ENCODE data around the gene ZNF385B. TPM values are rescaled to one million over a fixed set of nuclear protein-coding genes. Genes with fewer than 3 reads are reported as not detected.
"Not testable (repeated sequence)": the region's sequence is repeated elsewhere in the genome, so short reads cannot be mapped to it uniquely, and the experiment has no call there.

The ZNF385B gene
- total RNA-seq, 3 donors from 2014 or later = 3.4 to 8.8 (median 4.5) TPM

- H3K27me3 ChIP-seq = no peaks in the 10 kb centered on the region
- no peaks in the 10 kb centered on the region for H3K36me3 ChIP-seq
- H3K27ac ChIP-seq = no peak overlapping the region
- intact Hi-C loops (cut with DNase I; ENCODE audit: low total_unique reads) = no loop called here
- TF ChIP-seq POLR2AphosphoS5 (IDR thresholded peaks at IDR 0.05) (no peak), POLR2A (IDR thresholded peaks at IDR 0.05) (no peak)
- TF ChIP-seq, protein P1, sequence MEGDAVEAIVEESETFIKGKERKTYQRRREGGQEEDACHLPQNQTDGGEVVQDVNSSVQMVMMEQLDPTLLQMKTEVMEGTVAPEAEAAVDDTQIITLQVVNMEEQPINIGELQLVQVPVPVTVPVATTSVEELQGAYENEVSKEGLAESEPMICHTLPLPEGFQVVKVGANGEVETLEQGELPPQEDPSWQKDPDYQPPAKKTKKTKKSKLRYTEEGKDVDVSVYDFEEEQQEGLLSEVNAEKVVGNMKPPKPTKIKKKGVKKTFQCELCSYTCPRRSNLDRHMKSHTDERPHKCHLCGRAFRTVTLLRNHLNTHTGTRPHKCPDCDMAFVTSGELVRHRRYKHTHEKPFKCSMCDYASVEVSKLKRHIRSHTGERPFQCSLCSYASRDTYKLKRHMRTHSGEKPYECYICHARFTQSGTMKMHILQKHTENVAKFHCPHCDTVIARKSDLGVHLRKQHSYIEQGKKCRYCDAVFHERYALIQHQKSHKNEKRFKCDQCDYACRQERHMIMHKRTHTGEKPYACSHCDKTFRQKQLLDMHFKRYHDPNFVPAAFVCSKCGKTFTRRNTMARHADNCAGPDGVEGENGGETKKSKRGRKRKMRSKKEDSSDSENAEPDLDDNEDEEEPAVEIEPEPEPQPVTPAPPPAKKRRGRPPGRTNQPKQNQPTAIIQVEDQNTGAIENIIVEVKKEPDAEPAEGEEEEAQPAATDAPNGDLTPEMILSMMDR (IDR thresholded peaks at IDR 0.05) = no peak
- no peaks in the 10 kb centered on the region for H3K9me3 ChIP-seq
- no peaks in the 10 kb centered on the region for H3K4me1 ChIP-seq
- DNase-seq (ENCODE audit: low spot score in 2 of 2) = no peak
- H3K4me3 ChIP-seq = no peak overlapping the region
Measured at GRCh38 chr2:179787601-179788000, 73.8 kb downstream of the ZNF385B start.

GRCh38 chr2:179785902-179786301 lies 75.5 kb downstream of the ZNF385B start:
- no peak for DNase-seq (ENCODE audit: low spot score in 2 of 2)
- TF ChIP-seq POLR2AphosphoS5 (IDR thresholded peaks at IDR 0.05) = no peak
- TF ChIP-seq, protein P1 (IDR thresholded peaks at IDR 0.05) = no peak
- no peak overlapping the region for H3K4me3 ChIP-seq
- H3K27me3 ChIP-seq = no peaks in the 10 kb centered on the region
- H3K9me3 ChIP-seq = no peaks in the 10 kb centered on the region
- H3K36me3 ChIP-seq = no peaks in the 10 kb centered on the region
- no peak overlapping the region for H3K27ac ChIP-seq
- no peaks in the 10 kb centered on the region for H3K4me1 ChIP-seq
- intact Hi-C loops (cut with DNase I; ENCODE audit: low total_unique reads) = no loop called here

DNA sequence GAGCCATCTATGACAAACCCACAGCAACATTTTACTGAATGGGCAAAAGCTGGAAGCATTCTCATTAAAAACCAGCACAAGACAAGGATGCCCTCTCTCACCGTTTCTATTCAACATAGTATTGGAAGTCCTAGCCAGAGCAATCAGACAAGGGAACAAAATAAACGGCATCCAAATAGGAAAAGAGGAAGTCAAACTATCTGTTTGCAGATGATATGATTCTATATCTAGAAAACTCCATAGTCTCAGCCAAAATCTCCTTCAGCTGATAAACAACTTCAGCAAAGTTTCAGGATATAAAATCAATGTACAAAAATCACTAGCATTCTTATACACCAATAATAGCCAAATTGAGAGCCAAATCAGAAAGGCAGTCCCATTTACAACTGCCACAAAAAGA lies 79.1 kb downstream of the ZNF385B start:
- H3K27ac ChIP-seq; DNase-seq (ENCODE audit: low spot score in 2 of 2); H3K27me3 ChIP-seq; intact Hi-C loops (cut with DNase I; ENCODE audit: low total_unique reads); H3K9me3 ChIP-seq; H3K36me3 ChIP-seq; H3K4me3 ChIP-seq; H3K4me1 ChIP-seq: not testable (repeated sequence)

- Histone ChIP-seq H3K4me3 (no peak overlapping the region), H3K36me3 (no peaks in the 10 kb centered on the region), H3K9me3 (no peaks in the 10 kb centered on the region), H3K4me1 (no peaks in the 10 kb centered on the region), H3K27ac (no peak overlapping the region), H3K27me3 (no peaks in the 10 kb centered on the region)
- intact Hi-C loops (cut with DNase I; ENCODE audit: low total_unique reads) = no loop called here
- DNase-seq (ENCODE audit: low spot score in 2 of 2) = no peak
- TF ChIP-seq POLR2AphosphoS5 (IDR thresholded peaks at IDR 0.05) (no peak), POLR2A (IDR thresholded peaks at IDR 0.05) (no peak)
- TF ChIP-seq, protein P1 (IDR thresholded peaks at IDR 0.05) = no peak
Measured at GRCh38 chr2:179773986-179774385, 87.4 kb downstream of the ZNF385B start.

DNA sequence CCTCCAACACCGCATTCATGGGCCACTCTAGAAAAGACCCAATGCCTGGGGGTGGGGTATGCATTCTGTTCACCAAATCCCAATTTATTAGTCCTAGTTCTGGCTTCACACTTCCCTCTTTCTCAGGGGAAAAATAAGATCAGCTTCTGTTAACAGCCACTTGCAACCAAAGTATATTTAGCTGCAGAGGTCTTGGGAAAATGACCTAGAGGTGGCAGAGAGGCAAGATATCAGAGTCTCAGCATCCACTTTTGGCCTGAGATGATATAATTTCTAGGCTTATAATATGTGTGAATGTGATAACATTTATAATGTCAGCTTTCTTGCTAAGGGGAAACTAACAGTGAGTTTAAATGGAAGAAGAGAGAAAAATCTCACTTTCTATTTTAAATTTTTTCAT lies 89.1 kb downstream of the ZNF385B start:
- no peaks in the 10 kb centered on the region for H3K27me3 ChIP-seq
- H3K27ac ChIP-seq = no peak overlapping the region
- no peak for DNase-seq (ENCODE audit: low spot score in 2 of 2)
- no peaks in the 10 kb centered on the region for H3K4me1 ChIP-seq
- H3K9me3 ChIP-seq = no peaks in the 10 kb centered on the region
- H3K4me3 ChIP-seq = no peak overlapping the region
- no peaks in the 10 kb centered on the region for H3K36me3 ChIP-seq
- intact Hi-C loops (cut with DNase I; ENCODE audit: low total_unique reads) = no loop called here
- TF ChIP-seq, protein P1 (IDR thresholded peaks at IDR 0.05) = no peak
- TF ChIP-seq POLR2AphosphoS5 (IDR thresholded peaks at IDR 0.05) (no peak), POLR2A (IDR thresholded peaks at IDR 0.05) (no peak)

DNA sequence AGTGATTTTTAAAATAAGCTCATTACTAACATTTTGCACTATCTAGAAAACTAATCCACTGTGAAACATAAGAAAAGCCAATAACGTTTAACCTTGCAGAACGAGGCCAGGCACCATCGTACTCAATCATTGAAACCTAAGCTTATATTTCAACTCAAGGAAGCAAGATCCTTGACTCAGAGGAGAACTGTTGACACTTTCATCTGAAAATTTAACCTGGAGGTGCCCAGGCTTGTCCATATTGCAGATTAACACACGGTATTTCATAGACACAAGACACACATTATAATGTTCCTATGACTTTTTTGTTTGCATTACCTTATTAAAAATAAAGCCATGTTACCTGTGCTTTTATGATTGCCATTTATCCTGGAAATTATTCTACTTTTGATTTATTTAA lies 89.6 kb downstream of the ZNF385B start:
- Histone ChIP-seq H3K4me3 (no peak overlapping the region), H3K36me3 (no peaks in the 10 kb centered on the region), H3K27me3 (no peaks in the 10 kb centered on the region), H3K9me3 (no peaks in the 10 kb centered on the region), H3K27ac (no peak overlapping the region), H3K4me1 (no peaks in the 10 kb centered on the region)
- intact Hi-C loops (cut with DNase I; ENCODE audit: low total_unique reads) = no loop called here
- no peak for DNase-seq (ENCODE audit: low spot score in 2 of 2)
- TF ChIP-seq, protein P1 (IDR thresholded peaks at IDR 0.05) = no peak
